HepG2 (cell line): Measurements from ENCODE around the gene NFX1. TPM values are rescaled to one million over a fixed set of nuclear protein-coding genes. Genes with fewer than 3 reads are reported as not detected.

Experiments used
- EED ChIP-seq: sonication (generic); formaldehyde crosslinking; IDR thresholded peaks from 2 replicates; pipeline ENCODE4 v1.5.0; 2020; ENCODE audit warnings: mild to moderate bottlenecking, missing genetic modification reagents
- FOXP1 ChIP-seq, 2 experiments: fragments of 450-650 bp in 1 of 2; IDR thresholded peaks; 2 replicates each; pipeline ENCODE4 v1.6.1; 2017 to 2018; ENCODE audit warnings: antibody characterized with exemption in 1 of 2
- GTF2F1 ChIP-seq: fragments of 150-350 bp; IDR thresholded peaks from 2 replicates; pipeline ENCODE4 v1.6.1; 2014; ENCODE audit warnings: low read length
- KLF16 ChIP-seq, 2 experiments: sonication (generic) in 1 of 2; formaldehyde crosslinking in 1 of 2; IDR thresholded peaks; 2 replicates each; pipeline versions ENCODE4 v1.6.1 to v1.8.0; 2016 to 2023; ENCODE audit warnings: missing genetic modification reagents in 2 of 2, missing compliant biosample characterization in 1 of 2
- MAF1 ChIP-seq: sonication (generic); formaldehyde crosslinking; IDR thresholded peaks from 2 replicates; pipeline ENCODE4 v1.5.0; 2020; ENCODE audit warnings: missing genetic modification reagents, borderline replicate concordance
- MAFF ChIP-seq: IDR thresholded peaks from 2 replicates; pipeline ENCODE4 v1.6.1; 2011; ENCODE audit warnings: low read depth, low read length, improper control_type of control experiment
- NAIF1 ChIP-seq: sonication (generic); formaldehyde crosslinking; IDR thresholded peaks from 2 replicates; pipeline ENCODE4 v1.5.0; 2020; ENCODE audit warnings: mild to moderate bottlenecking, missing genetic modification reagents, borderline replicate concordance
- SALL2 ChIP-seq: sonication (generic); formaldehyde crosslinking; IDR thresholded peaks from 2 replicates; pipeline ENCODE4 v1.8.1; 2023; ENCODE audit warnings: mild to moderate bottlenecking, missing genetic modification reagents, inconsistent platforms
- TAF1 ChIP-seq: sonication (generic); formaldehyde crosslinking; IDR thresholded peaks from 2 replicates; pipeline ENCODE4 v1.4.0; 2020; ENCODE audit warnings: missing genetic modification reagents
- ZBTB7B ChIP-seq: sonication (generic); formaldehyde crosslinking; IDR thresholded peaks from 2 replicates; pipeline ENCODE4 v1.4.0; 2020; ENCODE audit warnings: missing genetic modification reagents
- ZFP82 ChIP-seq: sonication (generic); formaldehyde crosslinking; IDR thresholded peaks from 2 replicates; pipeline ENCODE4 v1.5.1; 2020; ENCODE audit warnings: mild to moderate bottlenecking, missing genetic modification reagents, borderline replicate concordance
- ZNF331 ChIP-seq: sonication (generic); formaldehyde crosslinking; IDR thresholded peaks from 2 replicates; pipeline ENCODE4 v1.4.0; 2020; ENCODE audit warnings: missing genetic modification reagents
- polyA plus RNA-seq, 8 experiments: library from polyadenylated mRNA; depleted of rRNA in 3 of 8; stranded (reverse) in 7 of 8; unstranded in 1 of 8; fragments of >200 nt; fragmentation: Illumina TruSeq in 4 of 8; extraction: Trizol in 4 of 8; gene quantifications; 2 replicates each; pipeline versions ENCODE4 v1.2.1 to v1.2.3, GENCODE V29; 2011 to 2016; ENCODE audit warnings: low read depth in 4 of 8, missing spikeins in 1 of 8, mixed read lengths in 1 of 8; ENCODE audit not compliant: insufficient read depth in 1 of 8
- total RNA-seq, 5 experiments: library from RNA; depleted of rRNA; stranded (reverse); fragments of >200 nt; fragmentation: Illumina TruSeq; extraction: Trizol; gene quantifications; 2 replicates each; pipeline ENCODE4 v1.2.3, GENCODE V29; 2016; ENCODE audit warnings: low read depth in 1 of 5
- TF ChIP-seq, protein P1 (sequence below): sonication (generic); formaldehyde crosslinking; IDR thresholded peaks from 2 replicates; pipeline ENCODE4 v1.4.0; 2020; ENCODE audit warnings: missing genetic modification reagents
- TF ChIP-seq, protein P2 (sequence below): sonication (generic); formaldehyde crosslinking; IDR thresholded peaks from 2 replicates; pipeline ENCODE4 v1.9.0; 2021; ENCODE audit warnings: mild to moderate bottlenecking, missing genetic modification reagents
- TF ChIP-seq, protein P3 (sequence below): sonication (generic); formaldehyde crosslinking; IDR thresholded peaks from 2 replicates; pipeline ENCODE4 v1.8.1; 2022; ENCODE audit warnings: mild to moderate bottlenecking, missing genetic modification reagents

The NFX1 gene
- total and polyA plus RNA-seq, 2 of the 13 experiments (the other 11 are each of a cell fraction or from before 2014, with no cell fraction given), result 23.9 to 27.5 TPM

DNA sequence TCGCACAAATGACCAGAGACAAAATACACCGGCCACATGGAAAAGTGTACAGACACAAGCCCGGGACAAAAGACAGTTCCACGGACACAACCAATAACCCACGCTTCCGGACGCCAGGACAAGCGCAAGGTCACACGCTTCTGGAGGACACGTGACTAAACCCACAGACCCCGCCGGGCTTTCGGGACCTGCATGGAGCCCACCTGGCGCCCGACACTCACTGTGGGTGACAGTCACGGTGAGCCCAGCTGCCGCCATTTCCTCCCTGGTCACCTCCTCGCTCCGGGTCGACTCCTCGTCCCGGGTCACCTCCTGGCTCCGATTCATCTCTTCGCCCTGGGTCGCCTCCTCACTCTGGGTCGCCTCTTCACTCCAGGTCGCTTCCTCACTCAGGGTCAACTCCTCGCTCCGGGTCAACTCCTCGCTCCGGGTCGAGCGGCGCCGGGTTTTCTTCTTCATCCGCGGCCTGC is 26.3 kb upstream of the NFX1 start (continued):
- TF ChIP-seq, protein P1, sequence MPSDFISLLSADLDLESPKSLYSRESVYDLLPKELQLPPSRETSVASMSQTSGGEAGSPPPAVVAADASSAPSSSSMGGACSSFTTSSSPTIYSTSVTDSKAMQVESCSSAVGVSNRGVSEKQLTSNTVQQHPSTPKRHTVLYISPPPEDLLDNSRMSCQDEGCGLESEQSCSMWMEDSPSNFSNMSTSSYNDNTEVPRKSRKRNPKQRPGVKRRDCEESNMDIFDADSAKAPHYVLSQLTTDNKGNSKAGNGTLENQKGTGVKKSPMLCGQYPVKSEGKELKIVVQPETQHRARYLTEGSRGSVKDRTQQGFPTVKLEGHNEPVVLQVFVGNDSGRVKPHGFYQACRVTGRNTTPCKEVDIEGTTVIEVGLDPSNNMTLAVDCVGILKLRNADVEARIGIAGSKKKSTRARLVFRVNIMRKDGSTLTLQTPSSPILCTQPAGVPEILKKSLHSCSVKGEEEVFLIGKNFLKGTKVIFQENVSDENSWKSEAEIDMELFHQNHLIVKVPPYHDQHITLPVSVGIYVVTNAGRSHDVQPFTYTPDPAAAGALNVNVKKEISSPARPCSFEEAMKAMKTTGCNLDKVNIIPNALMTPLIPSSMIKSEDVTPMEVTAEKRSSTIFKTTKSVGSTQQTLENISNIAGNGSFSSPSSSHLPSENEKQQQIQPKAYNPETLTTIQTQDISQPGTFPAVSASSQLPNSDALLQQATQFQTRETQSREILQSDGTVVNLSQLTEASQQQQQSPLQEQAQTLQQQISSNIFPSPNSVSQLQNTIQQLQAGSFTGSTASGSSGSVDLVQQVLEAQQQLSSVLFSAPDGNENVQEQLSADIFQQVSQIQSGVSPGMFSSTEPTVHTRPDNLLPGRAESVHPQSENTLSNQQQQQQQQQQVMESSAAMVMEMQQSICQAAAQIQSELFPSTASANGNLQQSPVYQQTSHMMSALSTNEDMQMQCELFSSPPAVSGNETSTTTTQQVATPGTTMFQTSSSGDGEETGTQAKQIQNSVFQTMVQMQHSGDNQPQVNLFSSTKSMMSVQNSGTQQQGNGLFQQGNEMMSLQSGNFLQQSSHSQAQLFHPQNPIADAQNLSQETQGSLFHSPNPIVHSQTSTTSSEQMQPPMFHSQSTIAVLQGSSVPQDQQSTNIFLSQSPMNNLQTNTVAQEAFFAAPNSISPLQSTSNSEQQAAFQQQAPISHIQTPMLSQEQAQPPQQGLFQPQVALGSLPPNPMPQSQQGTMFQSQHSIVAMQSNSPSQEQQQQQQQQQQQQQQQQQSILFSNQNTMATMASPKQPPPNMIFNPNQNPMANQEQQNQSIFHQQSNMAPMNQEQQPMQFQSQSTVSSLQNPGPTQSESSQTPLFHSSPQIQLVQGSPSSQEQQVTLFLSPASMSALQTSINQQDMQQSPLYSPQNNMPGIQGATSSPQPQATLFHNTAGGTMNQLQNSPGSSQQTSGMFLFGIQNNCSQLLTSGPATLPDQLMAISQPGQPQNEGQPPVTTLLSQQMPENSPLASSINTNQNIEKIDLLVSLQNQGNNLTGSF, result no peak
- TF ChIP-seq MAF1 (peak; percentile 41; the same call in 1 of the 2 replicates), GTF2F1 (no peak), ZFP82 (0 out of 2 replicates have a peak, but pooled peaks have one; percentile 7), NAIF1 (CRISPR knock-in tag) (0 out of 2 replicates have a peak, but pooled peaks have one; percentile 56), EED (peak; percentile 72; the same call in 1 of the 2 replicates), TAF1 (CRISPR knock-in tag) (peak; percentile 55; the same call in 1 of the 2 replicates), ZBTB7B (CRISPR knock-in tag) (0 out of 2 replicates have a peak, but pooled peaks have one; percentile 6), ZNF331 (CRISPR knock-in tag) (no peak), SALL2 (no peak), KLF16 (CRISPR knock-in tag; IDR thresholded peaks at IDR 0.05) (0 out of 4 replicates have a peak, but pooled peaks of 1 of the 2 experiments have one; percentile 42), FOXP1 (IDR thresholded peaks at IDR 0.05) (no peak), FOXP1 (CRISPR knock-in tag; IDR thresholded peaks at IDR 0.05) (no peak), MAFF (no peak)
- TF ChIP-seq, protein P2, sequence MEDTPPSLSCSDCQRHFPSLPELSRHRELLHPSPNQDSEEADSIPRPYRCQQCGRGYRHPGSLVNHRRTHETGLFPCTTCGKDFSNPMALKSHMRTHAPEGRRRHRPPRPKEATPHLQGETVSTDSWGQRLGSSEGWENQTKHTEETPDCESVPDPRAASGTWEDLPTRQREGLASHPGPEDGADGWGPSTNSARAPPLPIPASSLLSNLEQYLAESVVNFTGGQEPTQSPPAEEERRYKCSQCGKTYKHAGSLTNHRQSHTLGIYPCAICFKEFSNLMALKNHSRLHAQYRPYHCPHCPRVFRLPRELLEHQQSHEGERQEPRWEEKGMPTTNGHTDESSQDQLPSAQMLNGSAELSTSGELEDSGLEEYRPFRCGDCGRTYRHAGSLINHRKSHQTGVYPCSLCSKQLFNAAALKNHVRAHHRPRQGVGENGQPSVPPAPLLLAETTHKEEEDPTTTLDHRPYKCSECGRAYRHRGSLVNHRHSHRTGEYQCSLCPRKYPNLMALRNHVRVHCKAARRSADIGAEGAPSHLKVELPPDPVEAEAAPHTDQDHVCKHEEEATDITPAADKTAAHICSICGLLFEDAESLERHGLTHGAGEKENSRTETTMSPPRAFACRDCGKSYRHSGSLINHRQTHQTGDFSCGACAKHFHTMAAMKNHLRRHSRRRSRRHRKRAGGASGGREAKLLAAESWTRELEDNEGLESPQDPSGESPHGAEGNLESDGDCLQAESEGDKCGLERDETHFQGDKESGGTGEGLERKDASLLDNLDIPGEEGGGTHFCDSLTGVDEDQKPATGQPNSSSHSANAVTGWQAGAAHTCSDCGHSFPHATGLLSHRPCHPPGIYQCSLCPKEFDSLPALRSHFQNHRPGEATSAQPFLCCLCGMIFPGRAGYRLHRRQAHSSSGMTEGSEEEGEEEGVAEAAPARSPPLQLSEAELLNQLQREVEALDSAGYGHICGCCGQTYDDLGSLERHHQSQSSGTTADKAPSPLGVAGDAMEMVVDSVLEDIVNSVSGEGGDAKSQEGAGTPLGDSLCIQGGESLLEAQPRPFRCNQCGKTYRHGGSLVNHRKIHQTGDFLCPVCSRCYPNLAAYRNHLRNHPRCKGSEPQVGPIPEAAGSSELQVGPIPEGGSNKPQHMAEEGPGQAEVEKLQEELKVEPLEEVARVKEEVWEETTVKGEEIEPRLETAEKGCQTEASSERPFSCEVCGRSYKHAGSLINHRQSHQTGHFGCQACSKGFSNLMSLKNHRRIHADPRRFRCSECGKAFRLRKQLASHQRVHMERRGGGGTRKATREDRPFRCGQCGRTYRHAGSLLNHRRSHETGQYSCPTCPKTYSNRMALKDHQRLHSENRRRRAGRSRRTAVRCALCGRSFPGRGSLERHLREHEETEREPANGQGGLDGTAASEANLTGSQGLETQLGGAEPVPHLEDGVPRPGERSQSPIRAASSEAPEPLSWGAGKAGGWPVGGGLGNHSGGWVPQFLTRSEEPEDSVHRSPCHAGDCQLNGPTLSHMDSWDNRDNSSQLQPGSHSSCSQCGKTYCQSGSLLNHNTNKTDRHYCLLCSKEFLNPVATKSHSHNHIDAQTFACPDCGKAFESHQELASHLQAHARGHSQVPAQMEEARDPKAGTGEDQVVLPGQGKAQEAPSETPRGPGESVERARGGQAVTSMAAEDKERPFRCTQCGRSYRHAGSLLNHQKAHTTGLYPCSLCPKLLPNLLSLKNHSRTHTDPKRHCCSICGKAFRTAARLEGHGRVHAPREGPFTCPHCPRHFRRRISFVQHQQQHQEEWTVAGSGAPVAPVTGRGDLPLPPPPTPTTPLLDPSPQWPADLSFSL (CRISPR knock-in tag), result 0 out of 2 replicates have a peak, but pooled peaks have one; percentile 40
- TF ChIP-seq, protein P3, sequence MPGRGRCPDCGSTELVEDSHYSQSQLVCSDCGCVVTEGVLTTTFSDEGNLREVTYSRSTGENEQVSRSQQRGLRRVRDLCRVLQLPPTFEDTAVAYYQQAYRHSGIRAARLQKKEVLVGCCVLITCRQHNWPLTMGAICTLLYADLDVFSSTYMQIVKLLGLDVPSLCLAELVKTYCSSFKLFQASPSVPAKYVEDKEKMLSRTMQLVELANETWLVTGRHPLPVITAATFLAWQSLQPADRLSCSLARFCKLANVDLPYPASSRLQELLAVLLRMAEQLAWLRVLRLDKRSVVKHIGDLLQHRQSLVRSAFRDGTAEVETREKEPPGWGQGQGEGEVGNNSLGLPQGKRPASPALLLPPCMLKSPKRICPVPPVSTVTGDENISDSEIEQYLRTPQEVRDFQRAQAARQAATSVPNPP (CRISPR knock-in tag), result peak; percentile 43; the same call in 1 of the 2 replicates
